K562 (cell line): ENCODE results near the gene ZBED4. TPM values are rescaled to one million over a fixed set of nuclear protein-coding genes. Genes with fewer than 3 reads are reported as not detected.
A peak's percentile ranks its signal among the peaks of the same experiment; 100 is the strongest.

ENCODE experiments used
- ARID4B ChIP-seq: sonication (generic); formaldehyde crosslinking; IDR thresholded peaks from 2 replicates; pipeline ENCODE4 v1.8.0; 2022; ENCODE audit warnings: mild to moderate bottlenecking, missing genetic modification reagents
- BCOR ChIP-seq: fragments of 450-650 bp; IDR thresholded peaks from 2 replicates; pipeline ENCODE4 v1.6.1; 2016
- EP400 ChIP-seq: fragments of 450-650 bp; IDR thresholded peaks from 2 replicates; pipeline ENCODE4 v1.6.1; 2017; ENCODE audit warnings: antibody characterized with exemption, mild to moderate bottlenecking, moderate library complexity
- ESRRA ChIP-seq: fragments of 450-650 bp; IDR thresholded peaks from 2 replicates; pipeline ENCODE4 v1.6.1; 2014; ENCODE audit warnings: low read depth, mild to moderate bottlenecking, moderate library complexity, borderline replicate concordance
- ETV1 ChIP-seq: fragments of 450-650 bp; conservative IDR thresholded peaks from 2 replicates; pipeline ENCODE4 v1.6.1; 2016; ENCODE audit warnings: missing genetic modification characterization, control low read depth, low read depth, missing compliant biosample characterization
- FUS ChIP-seq: fragments of 200-400 bp; formaldehyde crosslinking; optimal IDR thresholded peaks from 2 replicates; pipeline ENCODE3; 2017; ENCODE audit warnings: low read depth, low read length
- MAZ ChIP-seq, 2 experiments: fragments of 450-650 bp in 1 of 2; sonication (generic) in 1 of 2; formaldehyde crosslinking; IDR thresholded peaks in 1 of 2; conservative IDR thresholded peaks in 1 of 2; 2 replicates each; pipeline versions ENCODE4 v1.4.0 to v1.5.0; 2020; ENCODE audit warnings: mild to moderate bottlenecking in 1 of 2, missing genetic modification reagents in 1 of 2
- MNT ChIP-seq, 2 experiments: fragments of 450-650 bp; conservative IDR thresholded peaks; 2 replicates each; pipeline ENCODE4 v1.6.1; 2017; ENCODE audit warnings: mild to moderate bottlenecking in 2 of 2, moderate library complexity in 2 of 2
- POLR2B ChIP-seq: fragments of 450-650 bp; IDR thresholded peaks from 2 replicates; pipeline ENCODE4 v1.6.1; 2018; ENCODE audit warnings: low read depth; ENCODE audit not compliant: partially characterized antibody
- SIN3A ChIP-seq, 2 experiments: fragments of 150-350 bp in 1 of 2; IDR thresholded peaks; 2 replicates each; pipeline ENCODE4 v1.6.1; 2011 to 2016; ENCODE audit warnings: borderline replicate concordance in 2 of 2, low read depth in 2 of 2, low read length in 2 of 2, mild to moderate bottlenecking in 2 of 2, moderate library complexity in 2 of 2; ENCODE audit not compliant: control insufficient read depth in 1 of 2
- SMAD4 ChIP-seq: fragments of 250-450 bp; sonication (Bioruptor Pico); conservative IDR thresholded peaks from 2 replicates; pipeline ENCODE4 v1.8.0; 2021; ENCODE audit warnings: inconsistent platforms, mild to moderate bottlenecking, moderate library complexity
- TBP ChIP-seq: optimal IDR thresholded peaks from 2 replicates; pipeline ENCODE3; 2011; ENCODE audit warnings: low read depth, low read length, improper control_type of control experiment
- TEAD1 ChIP-seq, 2 experiments: fragments of 450-650 bp in 1 of 2; sonication (generic) in 1 of 2; formaldehyde crosslinking; IDR thresholded peaks; 2 replicates each; pipeline versions ENCODE4 v1.4.0 to v1.8.0; 2020 to 2022; ENCODE audit warnings: mild to moderate bottlenecking in 2 of 2, missing genetic modification reagents in 1 of 2
- TFAP4 ChIP-seq: sonication (generic); formaldehyde crosslinking; IDR thresholded peaks from 2 replicates; pipeline ENCODE4 v1.8.0; 2022; ENCODE audit warnings: missing genetic modification reagents, mild to moderate bottlenecking, moderate library complexity, borderline replicate concordance
- VEZF1 ChIP-seq: fragments of 200-800 bp; sonication (Bioruptor generic); IDR thresholded peaks from 2 replicates; pipeline ENCODE4 v1.6.1; 2017; ENCODE audit warnings: missing genetic modification characterization, missing compliant biosample characterization
- ZNF57 ChIP-seq: fragments of 450-650 bp; formaldehyde crosslinking; IDR thresholded peaks from 2 replicates; pipeline ENCODE4 v1.4.0; 2020; ENCODE audit warnings: mild to moderate bottlenecking, moderate library complexity
- polyA plus RNA-seq, 8 experiments: library from polyadenylated mRNA; depleted of rRNA in 4 of 8; stranded (reverse) in 5 of 8; unstranded in 3 of 8; fragments of >200 nt; fragmentation: Nextera tagmentation in 2 of 8; fragmentation: Illumina TruSeq in 1 of 8; extraction: Ambion mirVana in 2 of 8; extraction: Trizol in 1 of 8; gene quantifications; 2 replicates each; pipeline versions ENCODE4 v1.2.1 to v1.2.3, GENCODE V29; 2011 to 2014; ENCODE audit warnings: inconsistent platforms in 1 of 8, missing spikeins in 1 of 8
- total RNA-seq, 7 experiments: library from RNA; depleted of rRNA in 6 of 7; stranded (reverse); fragments of >200 nt in 6 of 7; fragmentation: Illumina TruSeq in 2 of 7; extraction: Trizol in 2 of 7; gene quantifications; 2 replicates each; pipeline versions ENCODE4 v1.2.1 to v1.2.3, GENCODE V29; 2011 to 2021; ENCODE audit warnings: low replicate concordance in 1 of 7

Gene ZBED4
- total and polyA plus RNA-seq, 9 of the 15 experiments (the other 6 are each of a cell fraction or from before 2014, with no cell fraction given) = 1.5 to 16.8 (median 7.4) TPM

- TF ChIP-seq SIN3A (IDR thresholded peaks at IDR 0.05; ENCODE audit: borderline replicate concordance in 2 of 2, control insufficient read depth in 1 of 2, low read depth in 2 of 2, low read length in 2 of 2) (0 out of 4 replicates have a peak, but pooled peaks of 1 of the 2 experiments have one; percentile 20), EP400 (peak; percentile 67; the same call in 1 of the 2 replicates), ZNF57 (no peak), POLR2B (peak; percentile 76), MNT (conservative IDR thresholded peaks at IDR 0.05) (peak in 1 of 2 experiments; percentile 73; a peak in 2 of 4 replicates), VEZF1 (CRISPR knock-in tag) (peak; percentile 91), FUS (peak; percentile 19), MAZ (CRISPR knock-in tag; conservative IDR thresholded peaks at IDR 0.05 in 1 of 2, IDR thresholded peaks at IDR 0.05 in 1 of 2) (peak; percentile 69 to 82), ARID4B (CRISPR knock-in tag) (peak; percentile 69; the same call in 1 of the 2 replicates), TBP (peak; percentile 49), SMAD4 (CRISPR knock-in tag) (peak; percentile 64), ESRRA (peak; percentile 28; the same call in 1 of the 2 replicates), TFAP4 (CRISPR knock-in tag) (peak; percentile 26; the same call in 1 of the 2 replicates), ETV1 (tag) (0 out of 2 replicates have a peak, but pooled peaks have one; percentile 12), TEAD1 (CRISPR knock-in tag; IDR thresholded peaks at IDR 0.05) (0 out of 4 replicates have a peak, but pooled peaks have one; percentile 6 to 35), BCOR (no peak)
Observed at GRCh38 chr22:49852898-49853894, at the start of gene ZBED4 (continued).
